Measurements from ENCODE around the gene TMC5. TPM values are rescaled to one million over a fixed set of nuclear protein-coding genes. Genes with fewer than 3 reads are reported as not detected.
A peak's percentile ranks its signal among the peaks of the same experiment; 100 is the strongest.

The TMC5 gene
- total and polyA plus RNA-seq, 2 of the 4 experiments (the other 2 are of a cell fraction) = not detected

DNA sequence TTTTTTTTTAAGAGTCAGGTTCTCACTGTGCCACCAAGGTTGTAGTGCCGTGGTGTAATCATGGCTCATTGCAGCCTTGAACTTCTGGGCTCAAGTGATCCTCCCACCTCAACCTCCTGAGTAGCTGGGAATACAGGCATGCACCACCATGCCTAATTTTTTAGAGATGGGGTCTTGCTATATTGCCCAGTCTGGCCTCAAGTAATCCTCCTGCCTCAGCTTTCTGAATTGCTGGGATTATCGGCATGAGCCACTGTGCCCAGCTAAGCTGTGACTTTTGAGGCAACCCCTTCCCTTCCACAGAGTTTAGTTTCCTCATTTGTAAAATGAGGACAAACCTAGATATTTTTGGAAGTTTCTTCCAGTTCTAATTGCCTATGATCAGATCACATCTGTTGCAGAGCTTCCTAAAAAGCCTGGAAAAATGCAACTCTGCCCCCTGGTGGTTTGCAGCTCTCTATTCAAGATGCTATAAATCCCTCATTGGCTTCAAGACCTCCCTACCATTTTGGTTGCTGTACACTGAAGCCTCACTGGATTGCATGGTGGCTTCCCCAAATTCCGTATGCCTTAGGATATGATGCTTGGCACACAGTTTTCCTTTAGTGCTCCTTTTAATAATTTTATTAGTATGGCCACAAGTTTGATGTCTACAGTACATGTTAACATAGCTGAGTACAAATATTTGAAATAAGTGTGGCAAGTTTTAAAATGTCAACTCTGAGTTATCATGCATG is 84.9 kb downstream of the TMC5 start:
- H2AFZ ChIP-seq (replicated peaks; ENCODE audit: low read length, poor library complexity) = no peak overlapping the region
- H4K8ac ChIP-seq (ENCODE audit: low read depth in 2 of 2, low read length in 2 of 2) = no peak overlapping the region
- no peak overlapping the region for H2BK15ac ChIP-seq (ENCODE audit: low read depth, low read length)
- no peaks in the 10 kb centered on the region for H3K79me1 ChIP-seq (ENCODE audit: low read depth in 1 of 2, low read length in 2 of 2)
- CTCF ChIA-PET = interaction anchor here (0.6 to 1.5 kb wide), 10 partner anchors 8 to 654 kb away, joined by 3 to 8 read pairs (median 4); partner anchors contain the start of gene CCP110
- H3K4ac ChIP-seq (ENCODE audit: low read depth, low read length) = no peak overlapping the region
- H2AK5ac ChIP-seq (ENCODE audit: low read depth, low read length) = no peak overlapping the region
- no peaks in the 10 kb centered on the region for H3K9me1 ChIP-seq (ENCODE audit: insufficient read depth, low read length)
- ATAC-seq (ENCODE audit: low read depth) (peak; percentile 90), DNase-seq (peak; percentile 73)
- H4K91ac ChIP-seq (ENCODE audit: insufficient read depth, low read depth, low read length) = no peak overlapping the region
- H3K23ac ChIP-seq (ENCODE audit: low read depth, low read length) = no peak overlapping the region
- H2BK5ac ChIP-seq (ENCODE audit: low read depth, low read length, poor library complexity, severe bottlenecking) = no peak overlapping the region
- in situ Hi-C loops (cut with MboI; ENCODE audit: low sequenced_read_pairs) (loop anchor here (5.0 kb wide), 1 partner anchor 415 kb away; no protein-coding TSS in a partner anchor), intact Hi-C loops (cut with micrococcal nuclease) (loop anchor here (1.0 to 5.0 kb wide), 4 partner anchors 113 to 520 kb away; partner anchors contain the start of genes SYT17 and TMC7), dilution Hi-C loops (cut with HindIII; ENCODE audit: low sequenced_read_pairs, unreplicated experiment) (no loop called here)
- H4K5ac ChIP-seq (ENCODE audit: low read depth, low read length) = no peak overlapping the region
- no peak overlapping the region for H3K9ac ChIP-seq (ENCODE audit: low read depth, low read length)
- H3K4me3 ChIP-seq (ENCODE audit: insufficient read depth, low read depth, low read length) = no peak overlapping the region
- H3K4me2 ChIP-seq (ENCODE audit: low read depth, low read length) = no peak overlapping the region
- H4K20me1 ChIP-seq (ENCODE audit: insufficient read depth, low read length) = no peaks in the 10 kb centered on the region
- H3K14ac ChIP-seq (replicated peaks; ENCODE audit: low read depth, low read length) = no peak overlapping the region
- no peak overlapping the region for H3K56ac ChIP-seq (ENCODE audit: extremely low read depth, insufficient read depth, low read length)
- H3K36me3 ChIP-seq (ENCODE audit: control insufficient read depth, insufficient read depth, low read length) = peaks cover 35% of the 10 kb centered on the region
- H3K9me3 ChIP-seq (ENCODE audit: control insufficient read depth, insufficient read depth, low read length) = no peaks in the 10 kb centered on the region
- H2BK20ac ChIP-seq (ENCODE audit: low read depth, low read length) = no peak overlapping the region
- BruUV-seq (replicated peaks) = no TSS peak
- no peak overlapping the region for H3K18ac ChIP-seq (ENCODE audit: low read depth, low read length)
- no peaks in the 10 kb centered on the region for H3K4me1 ChIP-seq (ENCODE audit: control insufficient read depth, insufficient read depth, low read length)
- H3K27ac ChIP-seq (ENCODE audit: insufficient read depth, low read length) = no peak overlapping the region
- no peak overlapping the region for H2AK9ac ChIP-seq (replicated peaks; ENCODE audit: low read depth, low read length, poor library complexity)
- no peak overlapping the region for H2BK120ac ChIP-seq (ENCODE audit: low read depth, low read length)
- WGBS, 2 experiments (ENCODE audit: extremely low coverage in 2 of 2, insufficient read length in 1 of 2) = no CpG with 5 or more reads among the region's 3 CpGs
- H3K27me3 ChIP-seq (ENCODE audit: control insufficient read depth, insufficient read depth, low read length) = no peaks in the 10 kb centered on the region
- POLR2A ChIA-PET (ENCODE audit: unreplicated experiment) = no interaction called here
- TF ChIP-seq FOS (IDR thresholded peaks at IDR 0.05; ENCODE audit: low read depth, low read length) = no peak
- no peak for TF ChIP-seq CEBPB (IDR thresholded peaks at IDR 0.05; ENCODE audit: low read depth, low read length)
- no peak for TF ChIP-seq BHLHE40 (IDR thresholded peaks at IDR 0.05; ENCODE audit: low read depth, low read length)
- TF ChIP-seq MAFK (IDR thresholded peaks at IDR 0.05; ENCODE audit: low read depth, low read length) = no peak
- no peak for TF ChIP-seq RFX5 (IDR thresholded peaks at IDR 0.05; ENCODE audit: low read depth, low read length)
- TF ChIP-seq NFE2L2 (IDR thresholded peaks at IDR 0.05; ENCODE audit: low read depth, low read length) = no peak
- TF ChIP-seq CTCF (conservative IDR thresholded peaks at IDR 0.05; ENCODE audit: low read depth, low read length) = peak; percentile 69
- TF ChIP-seq RCOR1 (IDR thresholded peaks at IDR 0.05; ENCODE audit: insufficient replicate concordance, low read length) = no peak
- TF ChIP-seq USF2 (IDR thresholded peaks at IDR 0.05; ENCODE audit: low read depth, low read length) = no peak
- no peak for TF ChIP-seq CHD1 (IDR thresholded peaks at IDR 0.05; ENCODE audit: low read depth, low read length)
- TF ChIP-seq MAZ (IDR thresholded peaks at IDR 0.05; ENCODE audit: borderline replicate concordance, low read depth, low read length) = no peak
- peak; percentile 60 for TF ChIP-seq SMC3 (IDR thresholded peaks at IDR 0.05; ENCODE audit: low read depth, low read length)
- no peak for TF ChIP-seq POLR2A (IDR thresholded peaks at IDR 0.05; ENCODE audit: low read depth, low read length)
- TF ChIP-seq MXI1 (IDR thresholded peaks at IDR 0.05; ENCODE audit: borderline replicate concordance, low read depth, low read length) = no peak
- TF ChIP-seq, protein P1, sequence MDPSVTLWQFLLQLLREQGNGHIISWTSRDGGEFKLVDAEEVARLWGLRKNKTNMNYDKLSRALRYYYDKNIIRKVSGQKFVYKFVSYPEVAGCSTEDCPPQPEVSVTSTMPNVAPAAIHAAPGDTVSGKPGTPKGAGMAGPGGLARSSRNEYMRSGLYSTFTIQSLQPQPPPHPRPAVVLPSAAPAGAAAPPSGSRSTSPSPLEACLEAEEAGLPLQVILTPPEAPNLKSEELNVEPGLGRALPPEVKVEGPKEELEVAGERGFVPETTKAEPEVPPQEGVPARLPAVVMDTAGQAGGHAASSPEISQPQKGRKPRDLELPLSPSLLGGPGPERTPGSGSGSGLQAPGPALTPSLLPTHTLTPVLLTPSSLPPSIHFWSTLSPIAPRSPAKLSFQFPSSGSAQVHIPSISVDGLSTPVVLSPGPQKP (IDR thresholded peaks at IDR 0.05; ENCODE audit: borderline replicate concordance, low read depth, low read length) = no peak

All from IMR-90 (cell line).